Central memory CD8-positive, alpha-beta T cell (primary cell): Measurements from ENCODE around the gene LSS.
"Not testable (repeated sequence)": the region's sequence is repeated elsewhere in the genome, so short reads cannot be mapped to it uniquely, and the experiment has no call there.

Experiments used
- ATAC-seq: fragments of 150-1000 bp; cut with Tn5 transposase; replicated peaks from 2 replicates; pipeline ENCODE4 v1.10.0; 2022; ENCODE audit warnings: mild to moderate bottlenecking, moderate FRiP score, moderate number of reproducible peaks; ENCODE audit not compliant: poor library complexity, severe bottlenecking; ENCODE audit errors: extremely low read depth
- DNase-seq, 2 donors: peaks; one replicate each; pipeline ENCODE4 v3.0.0; 2021; ENCODE audit warnings: low spot score in 2 of 2
- H3K27ac Mint-ChIP-seq: one replicate; pipeline ENCODE4 v1.8.0; 2022; ENCODE audit warnings: low read depth, mild to moderate bottlenecking, moderate library complexity, mixed read lengths
- H3K27me3 Mint-ChIP-seq: one replicate; pipeline ENCODE4 v1.8.0; 2022; ENCODE audit warnings: mixed read lengths
- H3K36me3 Mint-ChIP-seq: one replicate; pipeline ENCODE4 v1.8.0; 2022; ENCODE audit warnings: mild to moderate bottlenecking, moderate library complexity, mixed read lengths; ENCODE audit not compliant: insufficient read depth
- H3K4me1 Mint-ChIP-seq: one replicate; pipeline ENCODE4 v1.8.0; 2022; ENCODE audit warnings: mixed read lengths
- H3K4me3 Mint-ChIP-seq: one replicate; pipeline ENCODE4 v1.8.0; 2022; ENCODE audit warnings: mild to moderate bottlenecking, moderate library complexity, mixed read lengths
- H3K9me3 Mint-ChIP-seq: one replicate; pipeline ENCODE4 v1.8.0; 2022; ENCODE audit warnings: mixed read lengths

Gene LSS

DNA sequence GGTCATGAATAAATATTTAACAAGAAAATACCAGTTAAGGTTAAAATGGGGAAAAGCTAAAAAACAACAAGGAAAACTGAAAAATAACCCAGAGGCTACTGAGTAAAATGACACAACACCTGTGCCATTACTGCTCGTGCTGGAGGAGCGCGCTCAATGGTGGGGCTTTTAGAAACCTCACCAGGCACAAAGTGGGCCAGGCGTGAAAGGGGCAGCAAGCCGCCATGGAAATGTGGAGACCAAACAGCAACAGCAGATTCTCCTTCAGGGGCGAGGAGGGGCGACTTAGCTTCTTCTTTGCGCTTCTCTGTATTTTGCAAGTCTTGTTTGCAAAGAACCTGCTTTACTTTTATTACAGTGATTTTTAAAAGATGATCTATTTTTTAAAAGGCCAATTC, 25.4 kb downstream of the LSS start:
- H3K4me3 Mint-ChIP-seq: no peak overlapping the region
- H3K27ac Mint-ChIP-seq: peak overlapping the region; percentile 77
- H3K9me3 Mint-ChIP-seq: no peaks in the 10 kb centered on the region
- DNase-seq (no peak), ATAC-seq (no peak)
- H3K27me3 Mint-ChIP-seq: no peaks in the 10 kb centered on the region
- H3K4me1 Mint-ChIP-seq: peaks cover 6% of the 10 kb centered on the region
- H3K36me3 Mint-ChIP-seq: peaks cover 15% of the 10 kb centered on the region

DNA sequence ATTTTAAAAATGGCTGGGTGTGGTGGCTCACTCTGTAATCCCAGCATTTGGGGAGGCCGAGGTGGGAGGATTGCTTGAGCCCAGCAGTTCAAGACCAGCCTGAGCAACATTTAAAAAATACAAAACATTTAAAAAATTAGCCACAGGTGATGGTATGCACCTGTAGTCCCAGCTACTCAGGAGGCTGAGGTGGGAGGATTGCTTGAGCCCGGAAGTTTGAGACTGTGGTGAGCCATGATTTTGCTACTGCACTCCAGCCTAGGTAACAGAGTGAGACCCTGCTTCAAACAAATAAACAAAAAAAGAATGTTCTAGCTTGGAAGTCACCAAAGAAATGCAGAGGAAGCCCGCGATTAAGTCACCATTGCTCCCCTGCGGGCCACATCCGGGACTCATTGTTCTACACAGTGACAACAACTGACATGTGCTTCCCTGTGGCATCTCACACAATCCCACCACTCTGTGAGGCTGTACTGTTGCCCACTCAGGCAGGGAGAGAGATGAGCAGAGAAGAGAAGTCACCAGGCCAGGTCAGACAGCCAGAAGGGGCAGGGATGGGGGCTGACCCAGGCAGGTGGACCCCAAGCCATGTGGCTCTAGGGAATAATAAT, 25.9 kb downstream of the LSS start:
- Mint-ChIP-seq H3K4me1 (peaks cover 6% of the 10 kb centered on the region), H3K36me3 (peaks cover 18% of the 10 kb centered on the region), H3K9me3 (no peaks in the 10 kb centered on the region), H3K27ac (peak overlapping the region; percentile 77), H3K27me3 (no peaks in the 10 kb centered on the region), H3K4me3 (no peak overlapping the region)
- no peak for DNase-seq
- ATAC-seq: no peak

DNA sequence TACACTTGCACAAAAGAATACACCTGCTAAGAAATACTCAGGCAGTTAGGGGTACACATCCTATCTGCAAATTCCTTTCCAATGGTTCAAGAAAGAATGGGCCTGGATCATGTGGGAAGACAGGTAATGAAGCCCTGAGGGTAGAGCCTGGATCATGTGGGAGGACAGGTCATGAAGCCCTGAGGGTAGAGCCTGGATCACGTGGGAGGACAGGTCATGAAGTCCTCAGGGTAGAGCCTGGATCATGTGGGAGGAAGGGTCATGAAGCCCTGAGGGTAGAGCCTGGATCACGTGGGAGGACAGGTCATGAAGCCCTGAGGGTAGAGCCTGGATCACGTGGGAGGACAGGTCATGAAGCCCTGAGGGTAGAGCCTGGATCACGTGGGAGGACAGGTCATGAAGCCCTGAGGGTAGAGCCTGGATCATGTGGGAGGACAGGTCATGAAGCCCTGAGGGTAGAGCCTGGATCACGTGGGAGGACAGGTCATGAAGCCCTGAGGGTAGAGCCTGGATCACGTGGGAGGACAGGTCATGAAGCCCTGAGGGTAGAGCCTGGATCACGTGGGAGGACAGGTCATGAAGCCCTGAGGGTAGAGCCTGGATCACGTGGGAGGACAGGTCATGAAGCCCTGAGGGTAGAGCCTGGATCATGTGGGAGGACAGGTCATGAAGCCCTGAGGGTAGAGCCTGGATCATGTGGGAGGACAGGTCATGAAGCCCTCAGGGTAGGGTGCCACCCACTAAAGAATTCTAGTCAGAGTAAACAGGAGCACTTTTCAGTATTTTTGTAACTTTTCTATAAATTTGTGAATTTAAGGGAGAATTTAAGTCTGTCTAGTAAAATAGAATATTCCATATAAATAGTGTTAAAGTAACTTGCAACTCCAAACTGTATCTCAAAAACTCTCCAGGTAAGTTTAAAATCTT, 27.4 kb downstream of the LSS start:
- not testable (repeated sequence) for H3K4me3 Mint-ChIP-seq, H3K4me1 Mint-ChIP-seq, H3K27ac Mint-ChIP-seq, H3K9me3 Mint-ChIP-seq, H3K27me3 Mint-ChIP-seq, DNase-seq, ATAC-seq
- H3K36me3 Mint-ChIP-seq: peaks cover 24% of the 10 kb centered on the region

DNA sequence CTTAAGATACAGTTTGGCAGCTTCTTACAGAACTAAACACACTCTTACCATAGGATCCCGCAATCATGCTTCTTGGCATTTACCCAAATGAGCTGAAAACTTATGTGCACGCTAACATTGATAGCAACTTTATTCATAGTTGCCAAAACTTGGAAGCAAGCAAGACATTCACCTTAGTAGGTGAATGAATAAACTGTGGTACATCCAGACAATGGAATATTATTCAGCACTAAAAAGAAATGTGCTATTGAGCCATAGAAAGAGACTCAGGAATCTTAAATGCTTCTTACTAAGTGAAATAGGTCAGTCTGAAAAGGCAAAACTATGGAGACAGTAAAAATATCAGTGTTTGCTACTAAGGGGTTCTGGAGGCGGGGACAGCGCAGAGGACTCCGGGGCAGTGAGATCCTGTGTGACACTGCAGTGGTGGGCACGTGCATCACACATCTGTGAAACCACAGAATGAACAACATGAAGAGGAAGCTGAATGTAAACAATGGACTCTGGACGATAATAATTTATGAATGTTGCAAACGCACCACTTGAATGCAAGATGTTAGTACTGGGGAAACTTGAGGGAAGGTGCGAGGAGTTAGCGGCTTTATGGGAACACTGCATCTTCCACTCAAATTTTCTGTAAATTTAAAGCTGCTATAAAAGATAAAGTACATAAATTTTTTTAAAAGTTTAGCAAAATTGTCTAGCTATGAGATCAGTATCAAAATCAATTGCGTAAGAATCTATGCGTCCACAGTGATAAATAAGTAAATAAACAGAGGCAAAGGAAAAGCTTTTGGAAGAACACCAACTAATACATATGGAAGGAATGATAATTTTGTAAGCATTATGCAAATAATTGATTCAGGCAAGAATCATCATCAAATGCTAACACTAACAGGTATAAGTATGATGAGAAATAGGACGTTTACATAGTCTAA, 28.9 kb downstream of the LSS start:
- H3K9me3 Mint-ChIP-seq: no peaks in the 10 kb centered on the region
- H3K4me1 Mint-ChIP-seq: peaks cover 6% of the 10 kb centered on the region
- H3K27ac Mint-ChIP-seq: no peak overlapping the region
- no peaks in the 10 kb centered on the region for H3K27me3 Mint-ChIP-seq
- no peak overlapping the region for H3K4me3 Mint-ChIP-seq
- no peak for DNase-seq
- peak; percentile 28 for ATAC-seq
- peaks cover 24% of the 10 kb centered on the region for H3K36me3 Mint-ChIP-seq

DNA sequence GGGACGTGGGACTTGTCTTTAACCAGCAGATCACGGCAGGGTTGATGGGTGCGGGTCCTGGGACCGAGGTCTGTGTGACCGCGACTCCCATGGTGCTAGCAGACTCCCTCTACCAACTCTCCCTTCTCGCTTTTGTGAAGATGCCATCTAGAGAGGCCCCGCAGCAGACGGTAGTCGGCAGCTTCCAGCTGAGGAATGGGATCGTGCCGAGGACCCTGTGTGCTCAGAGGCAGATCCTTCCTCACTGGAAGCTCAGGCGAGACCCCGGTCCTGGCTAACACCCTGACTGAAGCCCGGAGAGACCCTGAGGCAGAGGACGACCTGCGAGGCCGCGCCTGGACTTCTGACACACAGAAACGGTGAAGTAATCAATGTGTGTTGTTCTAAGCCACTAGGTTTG, 31.8 kb downstream of the LSS start:
- peaks cover 6% of the 10 kb centered on the region for H3K4me1 Mint-ChIP-seq
- H3K27me3 Mint-ChIP-seq: no peaks in the 10 kb centered on the region
- no peaks in the 10 kb centered on the region for H3K9me3 Mint-ChIP-seq
- DNase-seq (no peak), ATAC-seq (no peak)
- H3K4me3 Mint-ChIP-seq: no peak overlapping the region
- peaks cover 16% of the 10 kb centered on the region for H3K36me3 Mint-ChIP-seq
- peak overlapping the region; percentile 71 for H3K27ac Mint-ChIP-seq

DNA sequence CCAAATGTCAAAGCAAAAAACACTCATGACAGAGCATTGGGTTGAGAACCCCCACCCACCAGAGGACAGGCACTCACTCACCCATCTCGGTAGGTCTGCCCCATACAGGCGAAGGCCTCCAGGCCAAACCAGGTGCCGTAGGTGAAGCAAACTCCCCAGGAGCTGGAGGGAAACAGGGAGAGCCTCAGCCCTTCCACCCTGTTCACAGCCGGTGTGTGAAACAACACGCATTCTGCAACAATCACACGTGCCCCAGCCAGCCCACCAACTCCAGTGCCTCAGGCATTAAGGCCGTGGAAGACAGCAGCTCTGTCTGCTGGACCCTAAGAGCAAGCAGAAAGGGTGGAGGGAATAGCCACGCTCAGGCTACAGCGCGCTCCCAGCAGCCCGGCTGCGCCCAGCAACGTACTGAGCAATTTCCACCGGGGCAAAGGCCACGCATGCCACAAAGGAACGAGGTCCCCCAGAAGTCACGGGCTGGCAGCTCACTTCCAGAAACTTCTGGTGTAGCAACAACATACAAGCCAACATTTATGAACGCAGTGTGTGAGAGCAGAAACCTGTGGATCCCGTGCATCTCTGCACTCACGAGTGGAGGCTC, 32.9 kb downstream of the LSS start:
- H3K27me3 Mint-ChIP-seq: no peaks in the 10 kb centered on the region
- peaks cover 6% of the 10 kb centered on the region for H3K4me1 Mint-ChIP-seq
- DNase-seq: no peak
- peaks cover 16% of the 10 kb centered on the region for H3K36me3 Mint-ChIP-seq
- H3K9me3 Mint-ChIP-seq: no peaks in the 10 kb centered on the region
- H3K27ac Mint-ChIP-seq: no peak overlapping the region
- H3K4me3 Mint-ChIP-seq: no peak overlapping the region
- no peak for ATAC-seq

DNA sequence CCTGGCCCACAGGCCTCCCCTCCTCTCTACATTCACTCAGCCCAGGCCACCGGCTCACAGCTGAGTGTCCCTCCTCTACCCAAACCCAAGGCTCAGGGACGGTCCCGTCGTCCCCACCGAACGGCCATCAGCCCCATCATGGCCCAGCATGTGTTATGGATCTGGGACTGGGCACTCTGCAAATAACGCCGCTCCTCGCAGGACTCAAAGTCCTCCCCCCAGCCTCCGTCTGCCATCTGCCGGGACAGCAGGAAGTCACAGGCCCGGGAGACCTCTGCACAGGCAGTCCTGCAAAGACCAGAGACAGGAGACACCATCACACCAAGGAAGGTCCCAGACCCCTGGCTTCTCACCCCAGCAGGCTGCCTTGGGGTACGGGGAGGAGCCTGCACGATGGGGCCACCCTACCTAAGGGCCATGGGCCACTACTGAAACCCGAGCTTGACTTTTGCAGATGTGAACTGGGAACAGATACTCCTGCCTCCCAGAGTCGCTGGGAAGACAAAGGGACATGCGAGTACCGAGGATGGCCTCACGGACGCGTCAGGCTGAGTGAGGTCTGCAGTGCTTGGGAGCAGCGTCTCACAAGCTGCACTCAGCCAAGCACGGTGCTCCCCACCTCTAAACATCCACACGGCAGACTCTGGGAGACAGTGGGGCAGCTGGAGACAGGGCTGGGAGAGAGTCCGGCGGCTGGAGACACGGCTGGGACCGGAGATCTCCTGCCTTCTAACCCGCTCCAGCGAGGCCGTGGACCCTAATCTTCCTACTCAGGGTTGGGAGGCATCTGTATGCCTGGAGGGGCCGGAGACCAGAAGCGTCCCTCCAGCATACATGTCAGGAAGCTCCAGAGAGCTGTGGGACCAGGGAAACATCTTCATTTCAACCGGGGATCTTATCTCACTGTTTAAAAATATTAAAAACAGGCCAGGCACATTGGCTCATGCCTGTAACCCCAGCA, 33.9 kb downstream of the LSS start:
- Mint-ChIP-seq H3K36me3 (peaks cover 16% of the 10 kb centered on the region), H3K27me3 (no peaks in the 10 kb centered on the region), H3K27ac (no peak overlapping the region), H3K9me3 (no peaks in the 10 kb centered on the region), H3K4me1 (peaks cover 5% of the 10 kb centered on the region), H3K4me3 (no peak overlapping the region)
- ATAC-seq: no peak
- DNase-seq: peak in 1 of 2 donors; percentile 9

DNA sequence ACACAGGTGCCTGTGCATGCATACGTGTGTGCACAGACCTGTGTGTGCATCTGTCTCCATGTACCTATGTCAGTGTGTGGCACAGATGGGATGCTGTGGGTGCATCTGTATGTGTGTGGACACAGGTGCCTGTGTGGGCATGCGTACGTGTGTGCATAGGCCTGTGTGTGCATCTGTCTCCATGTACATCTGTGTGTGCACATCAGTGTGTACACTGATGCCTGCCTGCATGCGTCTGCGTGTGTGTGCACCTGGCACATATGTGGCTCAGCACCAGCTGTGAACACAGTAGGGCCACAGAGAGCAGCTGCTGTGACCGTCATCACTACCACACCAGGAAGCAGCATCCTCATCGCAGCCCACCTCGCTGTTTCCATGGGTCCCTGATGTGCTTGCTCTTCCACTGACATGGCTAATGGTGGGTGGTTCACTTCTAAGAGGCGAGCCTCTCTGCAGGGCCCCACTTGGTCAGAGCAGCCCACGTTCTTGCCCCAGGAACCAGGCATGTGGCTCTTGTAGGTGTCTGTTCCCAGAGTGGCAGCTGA, 34.7 kb downstream of the LSS start:
- no peak for ATAC-seq
- no peaks in the 10 kb centered on the region for H3K4me1 Mint-ChIP-seq
- H3K4me3 Mint-ChIP-seq: no peak overlapping the region
- no peak overlapping the region for H3K27ac Mint-ChIP-seq
- H3K27me3 Mint-ChIP-seq: no peaks in the 10 kb centered on the region
- peak in 1 of 2 donors; percentile 9 for DNase-seq
- H3K36me3 Mint-ChIP-seq: peaks cover 16% of the 10 kb centered on the region
- H3K9me3 Mint-ChIP-seq: no peaks in the 10 kb centered on the region

DNA sequence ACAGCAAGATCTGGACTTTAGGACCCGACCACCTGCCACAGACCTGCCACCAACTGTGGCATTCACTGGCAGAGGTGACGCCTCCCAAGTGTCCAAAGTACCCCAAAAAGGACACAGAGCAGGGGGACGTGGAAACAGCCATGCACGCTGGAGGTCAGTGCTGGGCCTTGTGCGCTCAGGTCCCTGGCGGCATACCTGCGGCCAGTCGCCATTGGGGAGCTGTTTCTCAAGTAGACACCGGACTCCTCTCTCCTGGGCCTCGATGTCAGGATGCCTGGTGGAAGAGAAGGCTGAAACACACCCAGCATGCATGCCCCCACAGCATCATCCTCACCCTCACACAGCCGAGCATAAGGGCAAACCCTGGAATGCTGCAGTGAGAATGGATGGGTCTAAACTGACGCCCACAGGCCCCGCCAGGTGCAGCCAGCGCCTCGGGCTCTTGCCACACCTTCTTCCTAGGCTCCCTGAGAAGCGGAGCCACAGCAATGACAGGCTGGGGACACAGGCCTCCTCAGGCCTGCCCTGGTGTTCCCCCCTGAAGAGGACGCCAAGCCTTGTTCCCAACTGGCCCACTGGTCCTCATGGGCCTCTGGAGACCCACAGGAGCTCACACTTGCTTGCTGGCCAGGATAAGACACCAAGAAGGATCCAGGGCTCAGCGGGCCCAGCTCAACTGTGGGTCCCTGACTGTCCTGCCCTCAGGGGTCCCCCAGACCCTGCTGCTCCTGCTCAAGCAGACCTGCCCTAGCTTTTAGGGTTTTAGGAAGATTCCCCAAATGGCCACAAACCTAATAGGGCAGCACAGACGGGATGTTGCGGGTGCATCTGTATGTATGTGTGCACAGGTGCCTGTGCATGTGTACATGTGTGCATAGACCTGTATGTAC, 36.6 kb downstream of the LSS start:
- H3K27me3 Mint-ChIP-seq: no peaks in the 10 kb centered on the region
- no peak overlapping the region for H3K4me3 Mint-ChIP-seq
- DNase-seq: peak in 1 of 2 donors; percentile 6
- H3K9me3 Mint-ChIP-seq: no peaks in the 10 kb centered on the region
- no peak overlapping the region for H3K27ac Mint-ChIP-seq
- ATAC-seq: no peak
- peaks cover 9% of the 10 kb centered on the region for H3K36me3 Mint-ChIP-seq
- no peaks in the 10 kb centered on the region for H3K4me1 Mint-ChIP-seq

DNA sequence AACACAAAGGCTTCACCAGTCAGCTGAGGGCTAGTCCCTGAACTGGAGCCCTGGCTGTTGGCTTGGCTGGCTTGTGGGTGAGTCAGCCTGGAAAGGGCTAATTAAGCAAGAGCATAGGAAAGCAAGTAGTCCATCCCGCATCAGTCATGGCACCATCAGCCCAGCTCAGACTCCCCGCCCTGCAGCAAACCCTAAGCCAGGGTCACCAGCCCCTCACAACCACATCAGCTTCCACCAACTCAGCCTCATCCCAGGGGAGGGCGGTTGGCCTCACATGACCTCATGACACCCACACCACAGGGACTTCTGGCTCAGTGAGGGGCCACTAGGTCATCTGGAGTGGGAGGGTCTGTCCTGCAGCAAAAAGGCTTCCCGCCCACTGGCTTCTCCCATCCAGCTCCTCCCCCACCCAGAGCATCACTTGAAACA, 37.3 kb downstream of the LSS start:
- H3K27ac Mint-ChIP-seq: no peak overlapping the region
- H3K4me1 Mint-ChIP-seq: no peaks in the 10 kb centered on the region
- peaks cover 6% of the 10 kb centered on the region for H3K36me3 Mint-ChIP-seq
- H3K9me3 Mint-ChIP-seq: no peaks in the 10 kb centered on the region
- DNase-seq: no peak
- no peak overlapping the region for H3K4me3 Mint-ChIP-seq
- no peak for ATAC-seq
- no peaks in the 10 kb centered on the region for H3K27me3 Mint-ChIP-seq
